Activated naive CD4-positive, alpha-beta T cell treated with anti-CD3 and anti-CD28 coated beads, Interleukin-2, amount 50 U/mL, for 16 hours (primary cell): ENCODE data around the gene MRFAP1L1.

Experiments
- DNase-seq: peaks from one replicate; pipeline ENCODE4 v3.0.0-alpha.2; 2020

The MRFAP1L1 gene

DNA sequence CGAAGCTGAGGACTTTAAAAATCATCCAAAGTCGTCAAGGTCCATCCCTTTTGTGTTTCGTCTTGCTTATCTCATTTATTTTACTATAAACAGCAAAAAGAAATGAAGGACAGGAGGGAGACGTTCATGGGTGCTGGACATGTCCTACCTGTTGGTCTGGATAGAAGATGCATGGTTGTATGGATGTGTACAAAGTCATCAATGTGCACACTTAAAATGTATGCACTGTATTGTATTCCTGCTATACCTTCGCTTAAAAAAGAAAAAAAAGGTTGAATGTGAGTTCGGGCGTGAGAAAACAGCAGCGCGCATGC lies 6.0 kb upstream of the MRFAP1L1 start:
- no peak for DNase-seq

DNA sequence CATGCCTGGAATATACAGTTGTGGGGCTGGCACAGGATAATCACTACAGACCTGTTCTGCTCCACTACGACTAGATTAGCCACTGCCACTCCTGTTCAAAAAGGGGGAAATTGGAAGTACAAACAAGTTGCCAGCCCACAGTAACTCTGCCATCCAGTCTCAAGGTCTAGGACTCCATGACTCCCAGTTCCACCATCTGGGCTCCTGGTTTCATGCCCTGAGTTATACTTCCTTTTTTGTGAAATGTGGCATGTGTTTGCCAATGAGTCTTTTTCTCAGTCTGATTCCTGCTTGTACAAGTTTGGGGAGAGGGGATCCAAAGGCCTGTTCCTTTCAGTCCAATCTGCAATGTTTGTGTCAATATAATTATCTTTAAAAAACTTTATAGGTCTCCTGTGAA lies 5.3 kb upstream of the MRFAP1L1 start:
- DNase-seq = no peak

DNA sequence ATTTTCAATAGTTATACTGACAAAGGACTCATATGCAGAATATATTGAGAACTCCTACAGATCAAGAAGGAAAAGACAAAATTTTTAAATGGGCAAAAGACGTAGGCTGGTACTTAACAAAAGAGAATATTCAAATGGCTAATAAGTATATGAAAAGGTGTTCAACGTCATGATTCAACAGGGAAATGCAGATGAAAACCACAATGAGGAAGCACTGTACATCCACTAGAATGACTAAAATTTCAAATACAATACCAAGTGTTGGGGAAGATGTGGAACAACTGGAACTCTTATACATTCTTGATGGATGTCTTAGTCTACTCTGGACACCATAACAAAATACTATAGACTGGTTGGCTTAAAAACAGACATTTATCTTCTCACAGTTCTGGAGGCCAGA lies 1.3 kb upstream of the MRFAP1L1 start:
- DNase-seq = no peak

DNA sequence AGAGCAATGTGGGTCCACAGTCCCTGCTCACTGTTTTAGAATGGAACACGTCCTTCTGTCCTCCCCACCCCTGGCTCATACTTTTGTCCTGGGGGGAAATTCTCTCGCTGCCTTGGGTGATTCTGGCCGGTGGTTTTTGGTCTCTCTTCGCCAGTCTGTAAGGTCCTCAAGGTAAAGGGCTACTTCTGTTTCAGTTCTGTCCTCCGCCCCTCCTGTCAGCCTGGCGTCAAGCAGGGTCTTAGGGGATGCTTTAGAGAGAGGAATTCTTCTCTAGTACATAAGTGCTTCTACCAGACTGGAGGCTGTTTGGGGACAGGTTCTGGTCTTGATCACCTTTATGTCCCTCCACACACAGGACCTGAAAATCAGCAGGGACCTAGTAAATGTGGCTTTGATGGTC lies 617 bp upstream of the MRFAP1L1 start:
- no peak for DNase-seq

DNA sequence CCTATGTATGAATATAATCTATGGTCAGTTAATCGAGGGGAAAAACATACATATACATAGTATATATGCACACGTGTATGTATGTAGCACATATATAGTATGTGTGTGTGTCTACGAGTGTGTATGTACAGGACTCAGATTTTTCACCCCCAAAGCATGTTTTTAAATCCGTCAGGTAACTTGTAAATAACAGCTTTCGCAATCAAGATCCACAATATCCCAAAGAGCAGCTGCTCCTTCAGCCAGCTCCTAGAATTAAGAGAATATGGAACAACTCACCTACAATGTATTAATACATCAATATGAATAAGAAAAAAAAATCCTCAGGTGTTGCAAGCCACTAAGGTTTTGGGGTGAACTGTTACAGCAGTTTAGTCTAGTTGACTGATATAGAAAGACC lies 3.5 kb downstream of the MRFAP1L1 start:
- DNase-seq = no peak

DNA sequence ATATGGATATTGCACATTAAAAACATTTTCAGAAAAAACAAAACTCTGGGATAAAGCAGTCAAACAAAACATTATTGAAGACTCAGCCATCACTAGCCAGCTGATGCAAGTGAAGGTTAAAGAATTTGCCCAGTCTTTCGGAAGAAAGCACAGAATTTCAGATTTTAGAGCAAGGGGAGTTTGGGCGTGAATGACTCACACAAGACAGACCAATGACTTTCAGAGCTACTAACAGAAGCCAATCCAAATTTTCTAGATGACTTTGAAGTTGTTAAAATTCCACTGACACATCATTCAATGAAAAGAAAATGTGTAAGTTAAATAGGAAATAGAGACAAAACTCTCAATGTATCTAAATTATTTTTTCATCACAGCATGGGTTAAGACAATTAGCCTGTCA lies 4.0 kb downstream of the MRFAP1L1 start:
- DNase-seq = no peak

DNA sequence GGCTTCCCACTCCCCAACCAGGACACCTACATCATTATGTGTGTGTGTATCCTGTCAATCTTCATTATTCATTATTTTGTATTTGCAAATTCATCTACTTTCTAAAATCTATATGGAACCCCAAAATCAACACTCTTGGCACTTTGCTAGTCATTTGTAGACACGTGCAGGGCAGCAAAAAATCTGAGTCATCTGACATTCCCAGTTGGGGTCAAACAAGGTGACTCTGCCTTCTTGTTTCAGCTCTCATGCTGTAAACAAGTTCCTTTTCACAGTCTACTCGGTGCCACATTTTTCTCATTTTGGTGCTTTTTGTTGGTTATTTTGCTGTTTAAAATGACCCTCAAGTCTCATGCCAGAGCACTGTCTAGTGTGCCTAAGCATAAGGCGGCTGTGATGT lies 5.9 kb downstream of the MRFAP1L1 start:
- DNase-seq = no peak

DNA sequence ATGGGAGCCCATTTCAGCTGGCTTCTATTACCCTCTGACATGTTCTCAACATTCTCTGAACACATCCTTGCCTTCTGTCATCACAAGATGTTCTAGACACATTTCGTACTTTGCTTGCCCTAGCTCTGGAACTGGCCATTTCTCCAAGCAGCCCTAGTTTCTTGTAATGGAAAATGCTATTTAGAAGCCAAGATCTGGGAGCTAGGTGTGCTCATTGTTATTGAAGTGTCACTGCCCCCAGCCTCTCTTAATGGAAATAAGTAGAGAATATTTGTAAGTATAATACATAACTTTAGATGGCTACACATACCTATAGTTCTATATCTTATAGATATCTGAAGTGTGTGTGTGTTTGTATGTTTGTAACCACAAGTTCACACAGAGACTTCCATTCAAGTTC lies 6.9 kb downstream of the MRFAP1L1 start:
- DNase-seq = no peak

DNA sequence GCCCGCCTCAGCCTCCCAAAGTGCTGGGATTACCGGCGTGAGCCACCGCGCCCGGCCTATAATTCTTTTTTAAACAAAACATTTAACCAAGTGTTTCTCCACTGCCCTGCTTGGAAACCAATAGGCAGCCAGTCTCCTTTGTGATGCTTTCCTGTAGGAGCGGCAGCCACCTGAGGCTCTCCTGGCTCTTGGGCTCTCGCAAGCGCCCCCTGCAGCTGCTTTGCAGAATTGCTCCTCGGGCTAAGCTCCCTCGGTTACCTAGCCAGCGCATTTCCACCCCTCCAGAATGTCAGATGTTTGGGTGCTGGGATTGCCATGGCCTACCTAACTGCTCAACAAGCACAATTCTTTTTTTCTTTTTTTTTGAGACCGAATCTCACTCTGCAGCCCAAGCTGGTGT lies 8.3 kb downstream of the MRFAP1L1 start:
- no peak for DNase-seq

DNA sequence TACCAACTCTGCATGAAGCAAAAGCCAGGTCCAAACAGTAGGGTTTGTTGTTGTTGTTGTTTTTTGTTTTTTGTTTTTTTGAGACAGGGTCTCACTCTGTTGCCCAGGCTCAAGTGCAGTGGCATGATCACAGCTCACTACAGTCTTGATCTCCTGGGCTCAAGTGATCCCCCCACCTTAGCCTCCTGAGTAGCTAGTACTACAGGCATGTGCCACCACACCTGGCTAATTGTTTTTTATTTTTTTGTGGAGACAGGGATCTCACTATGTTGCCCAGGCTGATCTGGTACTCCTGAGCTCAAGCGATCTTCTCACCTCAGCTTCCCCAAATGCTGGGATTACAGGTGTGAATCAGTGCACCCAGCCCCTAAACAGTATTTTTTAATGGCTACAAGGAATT lies 9.8 kb downstream of the MRFAP1L1 start:
- DNase-seq = no peak

DNA sequence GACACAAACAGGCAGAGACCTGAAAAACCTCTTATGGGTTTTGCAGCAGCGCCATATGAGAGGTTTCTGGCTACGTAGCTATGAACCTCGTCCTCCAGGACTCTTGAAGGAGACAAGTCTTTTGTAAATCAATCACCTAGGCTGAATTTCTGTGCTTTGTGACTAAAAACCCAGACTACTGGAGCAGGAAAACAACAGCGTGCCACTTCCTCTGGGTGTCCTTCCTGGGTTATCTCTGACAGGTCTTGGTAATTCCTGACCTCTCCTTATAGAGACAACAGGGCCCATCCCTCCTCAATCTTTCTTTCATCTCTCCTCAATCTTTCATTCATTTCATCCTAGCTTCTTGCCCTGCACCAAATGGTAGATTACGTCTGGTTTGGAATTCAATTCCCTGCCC lies 10.3 kb downstream of the MRFAP1L1 start:
- no peak for DNase-seq

DNA sequence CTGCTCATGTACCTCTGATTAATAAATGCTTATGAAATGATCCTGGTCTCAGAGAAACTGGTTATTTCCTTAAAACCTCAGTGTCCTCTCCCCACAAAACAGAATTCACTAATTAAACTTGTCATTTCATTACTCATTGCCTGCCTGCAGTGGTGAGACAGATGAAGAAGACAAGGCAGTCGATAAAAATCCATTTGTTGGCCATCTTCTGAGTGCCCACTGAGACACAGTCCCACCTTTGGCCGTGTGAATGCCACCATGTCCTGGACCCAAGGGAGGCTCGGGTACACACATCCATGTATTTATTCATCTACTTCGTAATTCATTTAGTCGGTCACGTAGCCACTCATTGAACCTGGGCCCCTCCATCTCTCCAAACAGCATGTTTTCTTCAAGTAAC lies 12.5 kb downstream of the MRFAP1L1 start:
- no peak for DNase-seq

DNA sequence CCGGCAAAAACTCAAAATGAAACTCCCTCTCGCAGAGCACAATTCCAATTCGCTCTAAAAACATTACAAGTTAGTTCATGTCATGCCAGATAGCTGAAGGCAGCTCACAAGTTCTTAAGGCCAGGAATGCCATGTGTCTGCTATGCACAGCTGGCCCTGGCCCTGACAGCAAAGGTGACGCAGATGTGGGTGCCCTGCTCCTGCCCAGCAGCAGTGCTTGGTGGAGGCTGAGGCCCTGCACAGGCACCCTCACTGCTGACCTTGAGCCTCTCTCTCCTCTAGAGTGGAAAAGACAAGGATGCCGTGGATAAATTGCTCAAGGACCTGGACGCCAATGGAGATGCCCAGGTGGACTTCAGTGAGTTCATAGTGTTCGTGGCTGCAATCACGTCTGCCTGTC lies 13.1 kb downstream of the MRFAP1L1 start:
- no peak for DNase-seq

DNA sequence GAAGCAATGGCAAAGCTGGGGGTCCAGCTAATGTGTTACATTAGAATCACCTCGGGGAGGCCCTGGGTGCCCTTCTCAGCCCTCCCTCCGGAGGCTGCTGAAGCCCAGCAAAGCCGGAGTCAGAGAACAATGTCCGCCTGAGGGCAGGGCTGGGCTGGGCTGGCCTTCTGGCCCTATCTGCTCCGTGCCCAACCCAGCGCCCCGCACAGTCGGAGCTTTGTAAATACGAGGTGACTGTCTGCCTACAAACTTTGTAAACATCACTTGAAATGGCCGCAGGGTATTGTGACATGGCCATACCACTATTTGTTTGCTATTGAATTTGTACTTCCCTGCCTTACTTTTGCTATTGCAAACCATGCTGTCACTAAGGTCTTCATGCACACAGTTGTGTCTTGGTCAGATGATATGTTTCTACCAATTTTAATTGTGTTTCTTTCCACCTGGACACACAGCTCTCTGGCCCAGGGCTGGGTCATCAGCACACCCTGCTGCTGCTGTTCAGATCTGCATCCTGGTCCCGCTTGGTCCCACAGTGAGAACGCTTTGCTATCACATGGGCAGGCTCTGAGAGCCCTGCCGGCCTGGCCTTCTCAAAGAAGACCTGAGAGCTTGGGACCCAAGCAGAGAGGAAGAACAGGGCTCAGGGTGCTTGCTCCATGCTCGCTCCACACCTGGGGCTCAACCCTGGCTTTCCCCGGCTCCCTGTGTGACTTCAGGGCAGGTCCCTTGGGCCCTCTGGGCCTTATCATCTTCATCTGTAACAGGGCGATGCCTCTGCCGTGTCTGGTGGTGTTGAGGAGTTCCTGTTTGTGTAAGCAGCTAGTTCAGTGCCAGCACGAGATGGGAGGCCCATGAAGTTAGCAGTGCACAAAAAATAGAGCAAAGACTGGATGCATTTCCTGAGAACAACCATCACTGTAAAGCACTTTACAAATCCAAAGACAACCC lies 13.7 kb downstream of the MRFAP1L1 start:
- no peak for DNase-seq

DNA sequence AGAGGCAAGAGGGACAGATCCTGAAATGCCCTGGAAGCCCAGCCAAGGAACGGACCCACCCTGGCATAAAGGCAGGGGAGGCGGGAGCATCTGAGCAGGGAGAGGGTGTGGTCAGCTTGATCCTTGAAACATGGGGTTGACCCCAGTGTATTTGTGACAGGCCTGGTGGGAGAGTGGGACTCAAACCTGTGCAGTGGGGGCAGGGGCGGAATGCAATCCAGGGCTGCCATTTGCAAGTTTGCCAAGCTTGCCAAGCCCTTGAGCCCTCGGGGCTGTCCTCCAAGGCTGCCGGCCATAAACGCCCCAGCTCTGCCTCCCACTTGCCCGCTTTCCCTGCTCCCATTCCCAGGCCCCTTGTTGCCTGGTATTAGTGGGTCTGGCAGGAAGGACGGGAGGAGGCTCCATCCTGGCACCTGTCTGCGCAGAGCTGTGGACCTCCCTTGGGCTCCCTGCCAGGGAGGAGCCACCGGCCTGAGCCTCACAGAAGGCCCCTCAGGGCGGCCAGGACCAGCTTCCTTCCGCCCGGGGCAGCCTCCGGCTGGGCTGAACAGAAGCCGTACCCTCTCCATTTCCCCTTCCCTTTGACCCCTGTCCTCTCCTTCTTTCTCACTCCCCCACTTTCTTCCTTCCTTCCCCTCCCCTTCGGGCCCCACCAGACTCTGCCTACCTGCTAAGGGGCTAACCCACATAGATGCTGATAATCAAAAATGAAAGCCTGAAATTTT lies 15.3 kb downstream of the MRFAP1L1 start:
- no peak for DNase-seq

DNA sequence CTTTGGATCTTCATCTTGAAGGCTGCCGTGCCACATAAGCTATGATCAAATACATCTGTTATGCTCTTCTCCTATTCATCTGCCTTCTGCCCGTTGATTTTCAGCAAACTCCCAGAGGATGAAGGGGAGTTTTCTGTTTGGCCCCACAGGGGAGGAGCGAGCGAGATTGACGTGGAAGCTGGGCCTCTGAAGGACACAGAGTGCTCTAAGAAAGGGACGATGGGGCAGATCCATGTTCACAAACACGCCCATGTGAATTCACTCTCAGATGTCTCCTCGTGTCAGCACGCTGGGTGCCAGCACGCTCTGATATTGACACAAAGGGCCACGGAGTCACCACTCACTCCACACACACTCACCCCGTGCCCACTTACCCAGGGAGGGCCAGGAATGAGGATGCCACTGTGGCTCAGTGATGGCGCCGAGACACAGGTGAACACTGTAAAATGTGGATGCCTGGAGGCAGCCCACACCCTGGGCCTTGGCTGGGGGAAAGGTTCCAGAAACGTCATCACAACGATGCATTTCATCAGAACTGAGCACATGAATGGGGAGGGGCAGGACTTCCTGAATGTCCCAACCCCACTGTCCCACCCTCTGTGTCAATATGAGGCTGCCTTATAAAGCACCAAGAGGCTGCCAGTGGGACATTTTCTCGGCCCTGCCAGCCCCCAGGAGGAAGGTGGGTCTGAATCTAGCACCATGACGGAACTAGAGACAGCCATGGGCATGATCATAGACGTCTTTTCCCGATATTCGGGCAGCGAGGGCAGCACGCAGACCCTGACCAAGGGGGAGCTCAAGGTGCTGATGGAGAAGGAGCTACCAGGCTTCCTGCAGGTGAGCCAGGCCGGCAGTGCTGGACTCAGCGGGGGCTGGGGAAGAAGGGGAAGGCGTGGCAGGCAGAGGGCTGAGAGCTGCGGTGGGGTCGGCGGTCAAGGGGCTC lies 16.2 kb downstream of the MRFAP1L1 start, which contains the start of gene S100P:
S100P (plus strand) TSS at position 648 of the 946 bp plus-strand sequence; CDS start at position 703, 55 bp downstream.
- DNase-seq = no peak

DNA sequence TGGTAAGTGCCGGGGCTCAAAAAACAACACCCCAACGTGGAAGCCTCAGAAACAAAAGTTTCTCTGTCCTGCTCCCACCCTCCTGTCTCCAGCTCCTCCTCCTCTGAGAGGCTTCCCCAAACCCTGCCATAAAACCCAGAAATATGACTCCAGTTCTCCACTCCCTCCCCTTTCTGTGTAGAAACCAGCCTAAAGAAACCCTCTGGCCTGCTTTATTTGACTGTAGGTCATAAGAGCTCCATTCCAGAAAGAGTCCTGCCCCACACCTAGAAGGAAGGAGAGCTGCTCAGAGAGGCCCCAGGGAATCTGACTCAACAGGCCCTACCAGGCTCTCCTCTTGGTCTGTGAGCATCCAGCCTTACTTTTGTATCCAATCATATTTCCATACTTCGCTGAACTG lies 16.9 kb downstream of the MRFAP1L1 start:
- no peak for DNase-seq

DNA sequence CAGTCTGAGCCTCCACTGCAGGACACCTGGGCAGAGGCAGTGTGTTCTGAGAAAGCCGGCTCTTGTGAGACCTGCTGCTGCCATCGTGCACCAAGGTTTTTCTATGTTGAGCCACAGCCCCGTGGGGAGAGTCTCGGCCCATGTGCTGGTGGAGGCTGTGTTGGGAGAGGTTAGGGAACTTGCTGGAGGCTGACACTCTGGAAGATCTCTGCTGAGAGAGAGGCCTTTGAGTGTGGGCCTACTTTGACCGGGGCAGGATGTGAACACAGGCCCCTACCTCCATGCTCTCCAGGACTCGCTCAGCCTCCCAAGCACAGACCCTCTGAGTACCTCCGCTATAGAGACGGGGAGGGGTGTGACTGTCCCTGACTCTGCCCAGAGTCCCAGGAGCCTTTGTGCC lies 17.3 kb downstream of the MRFAP1L1 start:
- no peak for DNase-seq

DNA sequence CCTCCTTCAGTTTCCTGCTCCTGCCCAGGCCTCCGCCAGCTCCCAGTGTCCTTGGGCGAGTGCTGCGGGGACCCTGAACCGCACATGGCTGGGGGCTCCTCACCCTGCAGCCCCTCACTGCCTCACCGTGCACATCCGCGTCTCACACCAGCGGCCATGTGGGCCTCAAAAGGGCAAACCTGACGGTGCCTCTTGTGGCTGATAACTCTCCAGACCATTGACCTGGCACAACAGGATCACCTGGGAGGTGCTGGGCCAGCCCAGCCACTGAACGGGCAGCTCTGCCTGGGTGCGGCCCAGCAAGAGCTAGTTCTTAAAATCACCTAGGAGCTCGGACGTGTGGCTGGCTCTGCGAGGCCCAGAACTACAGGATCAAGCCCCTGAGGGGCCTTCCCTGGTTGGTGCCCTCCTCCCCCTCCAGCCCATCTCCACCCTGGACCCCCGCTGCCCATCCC lies 20.1 kb downstream of the MRFAP1L1 start:
- DNase-seq = no peak

DNA sequence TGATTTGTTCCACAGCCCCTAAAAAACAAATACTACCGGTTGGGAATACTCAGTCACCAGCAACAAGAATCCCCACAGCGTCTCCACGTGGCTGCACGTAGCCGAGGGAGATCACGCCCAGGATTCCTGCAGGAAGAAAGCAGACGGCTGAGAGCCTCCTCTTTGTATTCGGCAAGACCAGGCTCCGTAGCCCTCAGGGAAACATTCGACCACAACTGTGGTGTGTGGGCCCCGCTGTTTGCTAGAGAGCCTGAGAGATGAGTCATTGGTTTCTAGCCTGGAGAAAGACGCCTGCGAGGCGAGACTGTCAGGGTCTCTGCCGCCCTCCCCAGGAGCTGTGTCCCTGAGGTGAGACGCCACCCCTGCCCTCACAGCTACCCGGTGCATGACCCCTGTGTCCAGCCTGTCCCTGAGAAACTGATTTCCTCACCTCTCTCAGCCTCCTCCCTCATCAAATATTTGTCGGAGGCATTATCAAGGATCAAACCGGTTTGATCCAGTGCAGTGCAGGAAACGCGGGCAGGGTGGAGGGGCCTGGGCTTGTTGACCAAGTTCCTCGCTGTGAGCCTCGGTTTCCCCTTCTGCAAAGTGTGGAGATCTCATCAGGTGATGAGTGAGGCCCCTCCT lies 20.7 kb downstream of the MRFAP1L1 start:
- peak; percentile 69 for DNase-seq

DNA sequence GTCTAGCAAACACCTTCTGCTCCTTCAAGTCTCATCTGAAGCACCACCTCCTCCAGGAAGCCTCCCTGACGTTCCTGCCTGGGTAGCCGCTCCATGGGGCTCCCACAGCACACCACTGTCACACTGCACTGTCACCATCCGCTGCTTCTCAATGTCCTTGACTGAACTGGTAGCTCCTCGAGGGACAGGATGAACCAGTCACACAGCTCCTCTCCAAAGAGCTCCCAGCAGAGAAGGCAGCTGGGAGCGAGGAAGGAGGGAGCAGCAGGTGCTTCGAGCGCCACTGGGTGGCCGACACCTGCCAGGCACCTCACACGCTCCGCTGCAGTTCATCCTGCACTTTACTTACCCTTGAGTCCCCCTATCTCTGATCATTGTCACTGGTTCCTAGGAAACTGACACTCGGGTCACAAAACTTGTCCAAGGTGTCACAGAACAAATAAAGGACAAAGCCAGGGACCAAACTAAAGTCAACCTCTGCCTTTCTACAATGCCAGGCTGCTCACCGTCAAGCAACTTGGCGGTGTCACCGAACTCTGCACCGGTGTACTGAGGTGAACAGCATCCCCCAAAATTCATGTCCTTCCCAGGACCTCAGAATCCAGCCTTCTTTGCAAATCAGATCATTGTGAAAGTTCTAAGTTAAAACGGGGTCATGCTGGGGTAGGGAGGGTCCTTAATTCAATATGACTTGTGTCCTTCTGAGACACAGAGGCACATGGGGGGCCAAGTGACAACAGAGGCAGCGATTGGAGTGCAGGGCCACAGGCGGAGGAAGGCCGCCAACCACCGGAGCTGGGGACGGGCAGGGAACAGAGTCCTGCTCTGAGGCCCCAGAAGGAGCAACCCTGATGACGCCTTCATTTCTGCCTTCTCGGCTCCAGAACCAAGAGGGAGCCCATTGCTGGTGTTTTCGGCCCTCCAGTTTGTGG lies 21.5 kb downstream of the MRFAP1L1 start:
- no peak for DNase-seq
